NCI-H2029 (cell line): Measurements from ENCODE around the gene SLC7A14.

Experiments used
- DNase-seq: peaks from one replicate; lab custom pipeline; 2025; lab: John Stamatoyannopoulos, UW

The SLC7A14 gene

GRCh38 chr3:170585937-170586310 is at the start of gene SLC7A14:
SLC7A14 (minus strand) TSS chr3:170586075; CDS start chr3:170526936, 59,139 bp downstream.
- DNase-seq: no peak

DNA sequence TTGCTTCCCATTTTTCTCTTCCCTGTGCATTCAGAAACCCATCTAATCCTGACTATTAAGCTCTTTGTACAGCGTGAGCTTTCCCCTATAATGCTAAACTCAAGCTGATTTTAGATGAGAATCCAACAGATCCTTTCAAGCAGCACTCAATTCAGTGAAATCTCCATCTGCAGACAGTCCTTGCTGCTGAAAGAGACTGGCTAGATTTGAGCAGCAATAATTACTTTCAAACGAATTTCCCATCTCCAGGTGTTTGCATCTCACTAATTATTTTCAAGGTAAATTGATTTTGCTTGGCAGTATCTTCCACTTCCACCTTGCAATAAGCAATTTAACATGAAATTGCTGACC is 49.5 kb upstream of the SLC7A14 start:
- DNase-seq: no peak

DNA sequence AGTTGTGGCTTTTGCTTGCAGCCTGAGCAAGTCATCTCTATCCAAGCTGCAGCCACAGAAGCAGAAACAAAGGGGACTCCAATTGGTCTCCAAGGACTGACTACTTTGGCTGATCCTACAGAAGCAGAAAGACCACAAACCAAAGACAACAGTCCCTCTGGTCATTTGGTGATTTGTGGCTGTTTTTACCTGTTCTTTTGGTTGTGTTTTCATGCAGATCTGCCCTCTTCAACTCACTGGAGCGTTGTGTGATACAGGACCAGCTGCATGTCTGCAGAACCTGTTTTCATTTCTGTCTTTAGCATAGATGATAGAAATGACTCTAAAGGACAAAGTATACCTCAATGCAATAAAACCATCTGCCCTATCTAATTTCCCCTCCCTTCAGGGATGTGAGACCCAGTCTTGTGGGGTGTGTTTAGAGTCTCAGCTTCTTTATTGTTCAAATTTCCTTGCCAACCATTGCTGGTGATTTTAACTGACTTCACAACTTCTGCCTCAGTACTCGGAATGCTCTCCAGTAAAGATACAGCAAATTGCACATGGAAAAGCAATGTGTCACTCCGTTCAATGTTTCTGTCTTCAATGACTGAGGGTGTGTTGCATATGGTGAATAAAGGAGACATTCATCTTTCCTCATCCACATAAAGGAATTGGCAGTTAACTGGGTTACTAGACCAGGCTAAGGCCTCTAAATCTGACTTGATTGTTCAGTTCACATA is 48.9 kb upstream of the SLC7A14 start:
- no peak for DNase-seq

- DNase-seq: no peak
Measured at GRCh38 chr3:170633573-170633972, 47.7 kb upstream of the SLC7A14 start.

DNA sequence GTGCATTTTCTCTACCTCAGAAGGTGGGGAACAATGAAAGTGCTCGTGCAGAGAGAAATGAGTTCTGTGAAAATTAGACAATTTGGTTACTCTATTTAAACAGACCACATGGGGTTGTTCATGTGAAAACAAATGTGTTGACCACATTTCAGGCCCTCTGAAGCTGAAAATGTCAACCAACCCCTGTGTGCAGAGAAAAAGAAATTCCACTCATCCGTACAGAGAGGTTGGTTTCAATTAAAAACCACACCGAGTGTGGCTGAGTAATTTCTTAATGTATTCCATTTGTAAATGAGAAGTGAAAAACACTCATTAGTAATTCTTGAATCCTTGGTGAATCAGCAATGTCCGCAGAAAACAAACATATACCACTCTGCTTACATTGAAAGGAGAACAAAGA is 46.9 kb upstream of the SLC7A14 start:
- no peak for DNase-seq

DNA sequence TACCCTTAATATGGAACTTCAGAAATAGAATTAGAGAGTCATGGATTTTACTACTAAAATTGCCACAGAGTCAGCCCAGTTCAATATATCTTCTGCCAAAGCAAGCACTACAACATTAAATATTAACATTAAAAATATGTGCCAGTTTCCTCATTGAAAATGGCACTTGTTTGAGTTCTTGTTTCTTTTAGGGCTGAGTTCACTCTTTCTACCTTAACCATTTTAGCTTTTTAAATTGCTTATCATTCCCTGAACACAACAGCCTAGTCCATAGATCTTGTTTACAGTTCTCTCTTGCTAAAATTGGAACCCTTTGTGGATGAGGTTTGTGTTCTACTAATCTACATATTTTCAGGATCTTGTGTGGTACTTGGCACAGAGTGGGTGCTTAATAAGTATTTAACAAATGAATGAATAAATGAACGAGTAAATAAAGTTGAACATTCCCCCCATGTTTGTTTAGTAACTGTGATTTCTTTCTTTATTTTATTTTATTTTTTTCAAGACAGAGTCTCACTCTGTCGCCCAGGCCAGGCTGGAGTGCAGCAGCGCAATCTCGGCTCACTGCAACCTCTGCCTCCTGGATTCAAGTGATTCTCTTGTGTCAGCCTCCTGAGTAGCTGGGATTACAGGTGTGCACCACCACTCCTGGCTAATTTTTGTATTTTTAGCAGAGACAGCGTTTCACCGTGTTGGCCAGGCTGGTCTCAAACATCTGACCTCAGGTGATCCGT is 46.0 kb upstream of the SLC7A14 start:
- DNase-seq: no peak

GRCh38 chr3:170623524-170623923 is 37.6 kb upstream of the SLC7A14 start:
- no peak for DNase-seq

DNA sequence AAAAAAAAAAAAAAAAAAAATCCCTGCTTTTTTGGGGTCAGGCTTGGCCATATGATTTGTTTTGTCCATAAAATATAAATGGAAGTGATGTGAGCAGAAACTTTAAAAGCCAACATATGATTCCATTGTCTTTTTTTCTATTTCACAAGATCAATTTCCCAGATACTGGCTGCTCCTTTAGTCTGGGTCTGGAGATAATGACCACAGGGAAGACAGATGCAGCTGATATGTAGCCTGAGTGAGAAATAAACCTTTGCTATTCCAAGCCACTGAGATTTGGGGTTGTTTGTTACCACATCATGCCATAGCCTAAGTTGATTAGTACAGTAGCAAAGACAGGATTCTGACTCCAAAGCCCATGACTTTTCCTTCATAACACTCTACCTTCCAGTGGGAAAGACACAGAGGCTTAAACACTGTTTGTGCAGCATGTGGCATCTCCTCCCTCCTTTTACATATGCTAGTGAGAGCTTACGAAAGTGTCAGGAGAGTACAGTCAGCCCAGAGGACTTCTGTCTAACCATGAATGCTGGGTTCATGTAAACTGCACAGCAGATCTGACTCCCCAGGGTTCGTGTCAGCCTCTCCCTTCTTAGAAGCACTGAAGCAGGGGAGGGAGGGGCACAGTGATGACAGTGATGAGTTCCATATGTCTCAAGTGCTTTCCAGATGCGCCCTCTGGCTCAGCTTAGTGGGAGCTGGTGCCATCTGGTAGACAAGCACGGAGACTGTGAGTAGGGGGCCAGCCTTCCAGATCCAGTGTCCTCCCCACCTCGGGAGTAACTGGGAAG is 36.7 kb upstream of the SLC7A14 start:
- no peak for DNase-seq

GRCh38 chr3:170621256-170621655 is 35.4 kb upstream of the SLC7A14 start:
- no peak for DNase-seq

- DNase-seq: no peak
Measured at GRCh38 chr3:170614214-170614966, 28.5 kb upstream of the SLC7A14 start.

DNA sequence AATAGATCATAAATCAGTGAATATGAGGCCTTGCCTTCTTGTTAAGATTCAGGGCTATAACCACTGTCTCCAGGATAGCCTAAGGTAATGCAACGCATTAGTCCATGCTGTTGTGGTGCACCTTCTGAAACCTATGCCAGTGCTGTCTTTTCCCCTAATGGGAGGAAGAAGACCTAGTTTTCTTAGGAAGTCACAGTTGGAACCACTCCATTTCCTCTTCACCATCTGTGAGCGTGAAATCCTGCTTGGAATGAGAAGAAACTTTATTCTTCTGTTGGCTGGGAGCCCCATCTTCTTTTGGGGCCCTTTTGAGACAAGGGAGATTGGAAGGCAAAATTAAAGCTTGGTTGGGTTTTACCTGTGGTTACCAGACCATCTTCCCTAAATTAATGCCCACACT is 25.9 kb upstream of the SLC7A14 start:
- DNase-seq: no peak

- no peak for DNase-seq
Measured at GRCh38 chr3:170610321-170610884, 24.5 kb upstream of the SLC7A14 start.

DNA sequence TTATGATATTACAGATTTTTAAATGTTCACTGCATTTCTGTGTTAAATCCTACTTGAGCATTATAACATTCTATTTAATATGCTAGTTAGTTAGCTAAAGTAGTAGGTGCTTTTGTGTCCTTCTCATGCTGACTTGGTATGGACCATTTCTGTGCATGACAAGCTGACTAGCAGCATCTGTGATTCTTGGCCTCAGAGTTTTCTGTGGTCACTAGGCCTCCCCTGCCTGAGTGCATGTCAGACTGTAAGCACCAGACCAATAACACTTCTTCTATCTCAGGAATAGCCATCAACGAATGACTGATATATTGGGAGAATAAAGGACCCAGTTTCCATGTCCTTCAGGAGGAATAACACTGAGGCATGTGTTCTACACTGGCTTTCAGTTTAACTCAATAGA is 22.6 kb upstream of the SLC7A14 start:
- no peak for DNase-seq

GRCh38 chr3:170606675-170607074 is 20.8 kb upstream of the SLC7A14 start:
- DNase-seq: no peak

DNA sequence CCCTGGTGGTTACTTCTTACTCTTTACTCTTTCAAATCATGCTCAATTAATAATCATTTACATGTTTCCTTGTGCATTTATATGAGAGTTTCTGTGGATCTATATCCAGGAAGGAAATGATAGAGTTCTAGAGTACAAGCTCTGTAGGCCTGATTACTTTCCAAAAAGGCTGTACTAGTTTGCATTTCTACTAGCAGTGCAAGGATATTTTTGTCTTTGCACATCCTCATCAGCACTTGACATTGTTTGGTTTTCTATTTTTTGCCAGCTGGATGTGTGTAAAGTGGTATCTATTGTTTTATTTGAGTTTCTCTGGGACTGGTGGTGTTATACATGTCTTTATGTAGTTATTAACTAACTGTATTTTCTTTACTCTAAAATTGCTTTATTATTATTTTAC is 19.6 kb upstream of the SLC7A14 start:
- no peak for DNase-seq

DNA sequence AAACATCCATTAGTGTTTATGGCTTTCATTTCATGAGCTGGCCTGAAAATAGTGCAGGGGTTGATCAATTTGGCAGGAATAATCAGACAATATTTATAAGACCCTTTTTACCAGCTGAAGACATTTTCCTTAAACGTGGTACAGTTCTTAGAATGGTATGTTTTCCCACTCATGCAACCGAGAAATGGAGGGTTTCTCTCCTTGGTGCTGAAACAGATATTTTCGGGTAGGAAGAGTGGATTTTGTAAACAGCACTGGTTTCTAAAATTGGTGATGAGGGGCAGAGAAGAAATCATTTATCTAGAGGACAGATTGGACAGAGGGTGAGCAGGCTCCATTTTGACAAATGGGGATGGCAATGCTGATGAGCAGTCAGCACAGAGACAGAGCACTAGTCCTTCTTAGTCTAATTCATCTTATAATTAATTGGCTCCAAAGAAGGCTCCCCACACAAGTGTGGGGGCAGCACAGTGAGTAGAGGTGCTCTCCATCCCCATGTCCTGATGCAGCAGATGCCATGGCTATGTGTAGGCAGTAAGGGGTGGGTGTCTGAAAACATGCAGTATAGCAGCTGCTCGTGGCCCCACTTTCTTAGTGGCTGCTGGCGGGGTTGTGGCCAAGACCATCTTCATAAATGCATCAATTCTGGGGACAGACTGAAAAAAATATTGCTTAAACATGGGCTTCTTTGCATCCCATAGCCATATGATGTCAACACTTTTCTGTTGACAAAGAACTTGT is 18.1 kb upstream of the SLC7A14 start:
- DNase-seq: no peak

- DNase-seq: no peak
Measured at GRCh38 chr3:170602556-170602955, 16.7 kb upstream of the SLC7A14 start.

GRCh38 chr3:170600005-170600624 is 14.2 kb upstream of the SLC7A14 start:
- no peak for DNase-seq

DNA sequence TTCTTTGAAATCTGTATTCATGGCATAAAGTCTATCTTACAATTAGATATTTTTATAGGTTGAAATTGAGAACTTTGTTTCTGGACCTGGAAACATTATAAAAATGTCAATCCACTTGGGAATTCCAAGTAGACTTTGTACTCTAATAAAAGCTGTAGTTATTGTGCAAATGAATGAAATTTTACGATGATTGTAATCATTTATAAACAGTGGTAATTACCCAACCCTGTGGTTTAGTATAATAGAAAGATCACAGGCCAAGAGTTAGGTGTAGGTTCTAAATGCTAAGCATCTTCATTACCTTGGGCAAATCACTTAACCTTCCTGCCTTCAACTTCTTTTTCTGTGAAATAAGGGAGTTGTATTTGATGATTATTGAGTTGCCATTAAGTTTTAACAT is 13.2 kb upstream of the SLC7A14 start:
- DNase-seq: no peak

DNA sequence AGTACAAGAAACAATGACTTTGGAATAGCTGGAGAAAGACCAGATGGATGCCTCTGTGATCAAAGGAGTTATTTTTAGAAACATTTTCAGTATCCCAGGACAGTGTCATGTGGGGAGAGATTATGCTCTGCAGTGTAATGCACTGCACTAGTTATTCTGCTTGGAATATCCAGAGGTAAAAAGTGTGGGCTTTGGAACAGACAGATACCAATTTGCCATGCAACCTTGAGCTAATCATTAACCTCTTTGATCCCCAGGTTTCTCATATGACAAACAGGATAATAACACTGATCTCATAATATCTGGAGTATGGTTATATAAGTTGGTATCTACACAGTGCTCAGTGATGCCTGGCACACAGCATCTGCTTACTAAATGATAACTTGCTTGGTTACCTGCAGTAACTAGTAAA is 12.2 kb upstream of the SLC7A14 start:
- no peak for DNase-seq

DNA sequence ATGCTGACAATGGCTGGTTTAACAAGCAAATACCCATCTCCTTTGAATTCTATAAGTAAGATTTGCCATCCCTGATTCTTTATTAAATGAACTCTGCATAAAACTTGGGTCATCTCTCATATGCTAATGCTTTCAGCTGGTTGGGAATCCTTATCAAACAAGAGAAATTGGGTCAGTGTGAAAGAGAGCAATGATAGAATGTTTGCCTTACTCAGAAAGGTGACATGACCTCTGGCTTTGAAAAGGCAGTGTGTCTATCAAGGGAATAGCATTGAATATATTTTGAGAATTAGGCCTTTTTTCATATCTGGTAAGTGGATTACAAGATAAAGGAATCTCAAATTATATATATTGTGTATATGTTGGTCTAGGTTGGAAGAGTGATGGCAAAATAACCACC is 8.7 kb upstream of the SLC7A14 start:
- DNase-seq: no peak
